Mesendoderm (in vitro differentiated cells): ENCODE measurements around the gene MARCO.

Source experiments
- DNase-seq: peaks from one replicate; pipeline ENCODE4 v3.0.0; 2013
- H2AK5ac ChIP-seq: 2 replicates; pipeline ENCODE4 v1.6.1; 2013; ENCODE audit warnings: low read length, inconsistent platforms
- H2BK120ac ChIP-seq: 2 replicates; pipeline ENCODE4 v1.6.1; 2013; ENCODE audit warnings: low read depth, mild to moderate bottlenecking, low read length, moderate library complexity, mixed read lengths
- H2BK15ac ChIP-seq: replicated peaks from 2 replicates; pipeline ENCODE4 v1.6.1; 2013; ENCODE audit warnings: low read depth, mild to moderate bottlenecking, moderate library complexity
- H2BK5ac ChIP-seq: 2 replicates; pipeline ENCODE4 v1.6.1; 2013; ENCODE audit warnings: low read length, inconsistent platforms
- H3K18ac ChIP-seq: 2 replicates; pipeline ENCODE4 v1.6.1; 2013; ENCODE audit warnings: mild to moderate bottlenecking, low read length, mixed read lengths
- H3K23ac ChIP-seq: one replicate; pipeline ENCODE4 v1.6.1; 2013; ENCODE audit warnings: low read length
- H3K27ac ChIP-seq: 2 replicates; pipeline ENCODE4 v1.5.1; 2013; ENCODE audit warnings: low read depth, mild to moderate bottlenecking, inconsistent platforms, low read length, moderate library complexity
- H3K27me3 ChIP-seq: 2 replicates; pipeline ENCODE4 v1.6.1; 2013; ENCODE audit warnings: low read length, control low read depth, mild to moderate bottlenecking, inconsistent platforms; ENCODE audit not compliant: insufficient read depth, poor library complexity
- H3K36me3 ChIP-seq: 2 replicates; pipeline ENCODE4 v1.6.1; 2013; ENCODE audit warnings: low read length, inconsistent platforms; ENCODE audit not compliant: control insufficient read depth, insufficient read depth
- H3K4ac ChIP-seq: one replicate; pipeline ENCODE4 v1.6.1; 2013; ENCODE audit warnings: low read depth, mild to moderate bottlenecking, low read length, moderate library complexity
- H3K4me1 ChIP-seq: 2 replicates; pipeline ENCODE4 v1.6.1; 2013; ENCODE audit warnings: low read depth, low read length, inconsistent platforms; ENCODE audit not compliant: control insufficient read depth
- H3K4me2 ChIP-seq: 2 replicates; pipeline ENCODE4 v1.6.1; 2013; ENCODE audit warnings: low read length
- H3K4me3 ChIP-seq: 2 replicates; pipeline ENCODE4 v1.5.1; 2013; ENCODE audit warnings: mild to moderate bottlenecking, low read length
- H3K56ac ChIP-seq: one replicate; pipeline ENCODE4 v1.6.1; 2013; ENCODE audit warnings: low read length
- H3K79me1 ChIP-seq: 2 replicates; pipeline ENCODE4 v1.6.1; 2013; ENCODE audit warnings: low read length, inconsistent platforms
- H3K79me2 ChIP-seq: 2 replicates; pipeline ENCODE4 v1.6.1; 2013; ENCODE audit warnings: mild to moderate bottlenecking, low read length; ENCODE audit not compliant: control insufficient read depth, insufficient read depth
- H3K9ac ChIP-seq: 2 replicates; pipeline ENCODE4 v1.6.1; 2013; ENCODE audit warnings: low read length, inconsistent platforms
- H4K5ac ChIP-seq: one replicate; pipeline ENCODE4 v1.6.1; 2013; ENCODE audit warnings: low read length
- H4K8ac ChIP-seq: one replicate; pipeline ENCODE4 v1.6.1; 2013; ENCODE audit warnings: low read depth, mild to moderate bottlenecking, control low read depth, low read length, moderate library complexity
- WGBS: extraction: QIAGEN DNeasy Blood & Tissue Kit; methylation state at CpG from one replicate; pipeline ENCODE4 v1.1.7; 2013; ENCODE audit warnings: low lambda C conversion rate, missing lambda C conversion rate; ENCODE audit not compliant: insufficient coverage; ENCODE audit errors: extremely low coverage; 5-methylcytosine and 5-hydroxymethylcytosine counted together

Gene MARCO

GRCh38 chr2:119005051-119005450 lies 63.1 kb downstream of the MARCO start:
- Histone ChIP-seq H3K4me2 (no peak overlapping the region), H3K36me3 (no peaks in the 10 kb centered on the region), H3K27me3 (no peaks in the 10 kb centered on the region), H3K79me1 (no peaks in the 10 kb centered on the region), H3K4me1 (no peaks in the 10 kb centered on the region), H3K56ac (no peak overlapping the region), H3K9ac (no peak overlapping the region), H2BK5ac (no peak overlapping the region), H4K5ac (no peak overlapping the region), H2AK5ac (no peak overlapping the region), H4K8ac (no peak overlapping the region), H3K79me2 (no peaks in the 10 kb centered on the region), H2BK120ac (no peak overlapping the region), H3K4ac (no peak overlapping the region), H2BK15ac (no peak overlapping the region), H3K27ac (no peak overlapping the region), H3K18ac (no peak overlapping the region), H3K23ac (no peak overlapping the region), H3K4me3 (no peak overlapping the region)
- no peak for DNase-seq
- WGBS = no CpG with 5 or more reads among the region's 5 CpGs

- H3K4me1 ChIP-seq = no peaks in the 10 kb centered on the region
- H3K4ac ChIP-seq = no peak overlapping the region
Observed at GRCh38 chr2:119005555-119005954, 63.6 kb downstream of the MARCO start.

GRCh38 chr2:119006441-119006840 lies 64.4 kb downstream of the MARCO start:
- Histone ChIP-seq H3K4me1 (no peaks in the 10 kb centered on the region), H3K36me3 (no peaks in the 10 kb centered on the region), H4K5ac (no peak overlapping the region), H3K4me3 (no peak overlapping the region), H3K56ac (no peak overlapping the region), H3K79me2 (no peaks in the 10 kb centered on the region), H3K79me1 (no peaks in the 10 kb centered on the region), H3K18ac (no peak overlapping the region), H3K23ac (no peak overlapping the region), H3K4me2 (no peak overlapping the region), H2AK5ac (no peak overlapping the region), H3K27ac (no peak overlapping the region), H3K4ac (no peak overlapping the region), H2BK15ac (no peak overlapping the region), H2BK5ac (no peak overlapping the region), H4K8ac (no peak overlapping the region), H3K9ac (no peak overlapping the region), H2BK120ac (no peak overlapping the region), H3K27me3 (no peaks in the 10 kb centered on the region)
- no CpG with 5 or more reads among the region's 7 CpGs for WGBS
- no peak for DNase-seq

More at GRCh38 chr2:119005555-119005954, 63.6 kb downstream of the MARCO start:
- Histone ChIP-seq H2BK15ac (no peak overlapping the region), H4K5ac (no peak overlapping the region), H3K56ac (no peak overlapping the region), H3K18ac (no peak overlapping the region), H2BK120ac (no peak overlapping the region), H3K9ac (no peak overlapping the region), H3K4me3 (no peak overlapping the region), H3K79me2 (no peaks in the 10 kb centered on the region), H3K4me2 (no peak overlapping the region), H3K27ac (no peak overlapping the region), H3K23ac (no peak overlapping the region), H4K8ac (no peak overlapping the region), H3K36me3 (no peaks in the 10 kb centered on the region), H3K27me3 (no peaks in the 10 kb centered on the region), H2AK5ac (no peak overlapping the region), H3K79me1 (no peaks in the 10 kb centered on the region), H2BK5ac (no peak overlapping the region)
- no CpG with 5 or more reads among the region's 6 CpGs for WGBS
- DNase-seq = no peak

- no peaks in the 10 kb centered on the region for H3K36me3 ChIP-seq
- no peaks in the 10 kb centered on the region for H3K79me2 ChIP-seq
- H3K27me3 ChIP-seq = no peaks in the 10 kb centered on the region
- WGBS = no CpG with 5 or more reads among the region's 2 CpGs
- H4K8ac ChIP-seq = no peak overlapping the region
- no peak overlapping the region for H3K4me2 ChIP-seq
- H3K18ac ChIP-seq = no peak overlapping the region
- DNase-seq = peak; percentile 53
- H3K4me1 ChIP-seq = no peaks in the 10 kb centered on the region
- H2BK120ac ChIP-seq = no peak overlapping the region
- no peak overlapping the region for H3K4me3 ChIP-seq
- H3K9ac ChIP-seq = no peak overlapping the region
- H3K4ac ChIP-seq = no peak overlapping the region
- no peaks in the 10 kb centered on the region for H3K79me1 ChIP-seq
- H4K5ac ChIP-seq = no peak overlapping the region
- H2BK5ac ChIP-seq = no peak overlapping the region
- no peak overlapping the region for H3K56ac ChIP-seq
- no peak overlapping the region for H3K23ac ChIP-seq
- H3K27ac ChIP-seq = no peak overlapping the region
- no peak overlapping the region for H2BK15ac ChIP-seq
- no peak overlapping the region for H2AK5ac ChIP-seq
Observed at GRCh38 chr2:119008108-119008507, 66.1 kb downstream of the MARCO start.

- no peak overlapping the region for H2AK5ac ChIP-seq
- H3K36me3 ChIP-seq = no peaks in the 10 kb centered on the region
- no peak overlapping the region for H2BK5ac ChIP-seq
Observed at GRCh38 chr2:119009110-119009509, 67.1 kb downstream of the MARCO start.

GRCh38 chr2:119010336-119010735 lies 68.3 kb downstream of the MARCO start:
- Histone ChIP-seq H2BK15ac (no peak overlapping the region), H3K4ac (no peak overlapping the region), H3K18ac (no peak overlapping the region), H2BK5ac (no peak overlapping the region), H3K4me1 (no peaks in the 10 kb centered on the region), H3K79me2 (no peaks in the 10 kb centered on the region), H3K4me3 (no peak overlapping the region), H3K56ac (no peak overlapping the region), H3K9ac (no peak overlapping the region), H3K27ac (no peak overlapping the region), H3K79me1 (no peaks in the 10 kb centered on the region), H3K36me3 (no peaks in the 10 kb centered on the region), H3K23ac (no peak overlapping the region), H3K27me3 (no peaks in the 10 kb centered on the region), H4K5ac (no peak overlapping the region), H2AK5ac (no peak overlapping the region), H4K8ac (no peak overlapping the region), H3K4me2 (no peak overlapping the region), H2BK120ac (no peak overlapping the region)
- WGBS = no CpG with 5 or more reads among the region's 9 CpGs
- no peak for DNase-seq

More at GRCh38 chr2:119009110-119009509, 67.1 kb downstream of the MARCO start:
- Histone ChIP-seq H4K8ac (no peak overlapping the region), H3K27ac (no peak overlapping the region), H4K5ac (no peak overlapping the region), H3K9ac (no peak overlapping the region), H3K4me2 (no peak overlapping the region), H3K4me1 (no peaks in the 10 kb centered on the region), H3K18ac (no peak overlapping the region), H3K27me3 (no peaks in the 10 kb centered on the region), H3K4ac (no peak overlapping the region), H2BK15ac (no peak overlapping the region), H2BK120ac (no peak overlapping the region), H3K79me2 (no peaks in the 10 kb centered on the region), H3K56ac (no peak overlapping the region), H3K23ac (no peak overlapping the region), H3K4me3 (no peak overlapping the region), H3K79me1 (no peaks in the 10 kb centered on the region)
- WGBS = no CpG with 5 or more reads among the region's 3 CpGs
- DNase-seq = no peak
